NK-92 (cell line): Measurements from ENCODE around the gene IRF4.

Experiments
- DNase-seq: peaks from one replicate; lab custom pipeline; 2025; ENCODE audit not compliant: unreplicated experiment; lab: John Stamatoyannopoulos, UW

Gene IRF4

GRCh38 chr6:441126-441920 lies 49.8 kb downstream of the IRF4 start:
- no peak for DNase-seq

- DNase-seq: no peak
Measured at GRCh38 chr6:443621-444159, 52.1 kb downstream of the IRF4 start.

- no peak for DNase-seq
Measured at GRCh38 chr6:444653-445275, 53.2 kb downstream of the IRF4 start.

GRCh38 chr6:445571-446417 lies 54.2 kb downstream of the IRF4 start:
- no peak for DNase-seq

- DNase-seq: no peak
Measured at GRCh38 chr6:446418-447366, 55.1 kb downstream of the IRF4 start.

- no peak for DNase-seq
Measured at GRCh38 chr6:447381-448165, 56.0 kb downstream of the IRF4 start.

- no peak for DNase-seq
Measured at GRCh38 chr6:448296-449056, 56.9 kb downstream of the IRF4 start.

- no peak for DNase-seq
Measured at GRCh38 chr6:449057-449430, 57.5 kb downstream of the IRF4 start.

- DNase-seq: no peak
Measured at GRCh38 chr6:449486-450419, 58.2 kb downstream of the IRF4 start.

- DNase-seq: no peak
Measured at GRCh38 chr6:451336-451735, 59.8 kb downstream of the IRF4 start.

GRCh38 chr6:451847-452246 lies 60.3 kb downstream of the IRF4 start:
- DNase-seq: no peak

- no peak for DNase-seq
Measured at GRCh38 chr6:452301-453067, 60.9 kb downstream of the IRF4 start.

GRCh38 chr6:453152-453551 lies 61.6 kb downstream of the IRF4 start:
- no peak for DNase-seq

- no peak for DNase-seq
Measured at GRCh38 chr6:454148-454991, 62.8 kb downstream of the IRF4 start.

GRCh38 chr6:455006-455585 lies 63.5 kb downstream of the IRF4 start:
- no peak for DNase-seq

GRCh38 chr6:455835-456234 lies 64.3 kb downstream of the IRF4 start:
- no peak for DNase-seq
